Lower lobe of right lung (tissue), 2 donors: Measurements from ENCODE around the gene AATF. TPM values are rescaled to one million over a fixed set of nuclear protein-coding genes. Genes with fewer than 3 reads are reported as not detected.

Source experiments
- ATAC-seq, 2 donors: fragments of 200-7000 bp; cut with Tn5 transposase; one replicate each; pipeline ENCODE4 v1.9.1; 2020 to 2022; ENCODE audit warnings: mild to moderate bottlenecking in 2 of 2, moderate library complexity in 2 of 2
- DNase-seq: peaks from one replicate; pipeline ENCODE4 v3.0.0-alpha.2; 2020
- H3K27ac ChIP-seq: fragments of 200-600 bp; one replicate; pipeline ENCODE4 v1.8.0; 2022
- H3K27me3 ChIP-seq: fragments of 200-600 bp; one replicate; pipeline ENCODE4 v1.8.0; 2022; ENCODE audit warnings: low read depth
- H3K36me3 ChIP-seq: fragments of 200-600 bp; one replicate; pipeline ENCODE4 v1.8.0; 2022; ENCODE audit warnings: mild to moderate bottlenecking
- H3K4me1 ChIP-seq: fragments of 200-600 bp; one replicate; pipeline ENCODE4 v1.8.0; 2022
- H3K4me3 ChIP-seq: fragments of 200-600 bp; one replicate; pipeline ENCODE4 v1.8.0; 2022; ENCODE audit warnings: mild to moderate bottlenecking
- H3K9me3 ChIP-seq: fragments of 200-600 bp; one replicate; pipeline ENCODE4 v1.8.0; 2022
- CTCF ChIP-seq: fragments of 200-600 bp; IDR thresholded peaks from one replicate; pipeline ENCODE4 v1.8.0; 2022; ENCODE audit warnings: antibody characterized with exemption, mild to moderate bottlenecking
- intact Hi-C: fragments of 100-400 bp; cut with DNase I; formaldehyde crosslinking; loops from one replicate; pipeline ENCODE4 v1.11.0; 2022
- total RNA-seq: library from RNA; stranded (reverse); fragmentation: NEBNext Ultra II Directional; extraction: Animal tissue kit (Norgen Biotek cat#: 25700); gene quantifications from one replicate; pipeline ENCODE4 v1.2.1, GENCODE V29; 2021
- donor health status: DM: no; HTN: yes; CAD: no; lungs with severe emphysema.

Gene AATF
- total RNA-seq, 1 donor from 2014 or later = 39.6 TPM

GRCh38 chr17:36934692-36935630, 13.8 kb upstream of the AATF start:
- intact Hi-C loops = no loop called here
- no peak for TF ChIP-seq CTCF
- Histone ChIP-seq H3K27ac (no peak overlapping the region), H3K27me3 (peaks cover 100% of the 10 kb centered on the region), H3K9me3 (no peaks in the 10 kb centered on the region), H3K4me3 (peak overlapping the region; percentile 12), H3K4me1 (peaks cover 75% of the 10 kb centered on the region), H3K36me3 (no peaks in the 10 kb centered on the region)
- no peak for ATAC-seq
- DNase-seq = no peak

DNA sequence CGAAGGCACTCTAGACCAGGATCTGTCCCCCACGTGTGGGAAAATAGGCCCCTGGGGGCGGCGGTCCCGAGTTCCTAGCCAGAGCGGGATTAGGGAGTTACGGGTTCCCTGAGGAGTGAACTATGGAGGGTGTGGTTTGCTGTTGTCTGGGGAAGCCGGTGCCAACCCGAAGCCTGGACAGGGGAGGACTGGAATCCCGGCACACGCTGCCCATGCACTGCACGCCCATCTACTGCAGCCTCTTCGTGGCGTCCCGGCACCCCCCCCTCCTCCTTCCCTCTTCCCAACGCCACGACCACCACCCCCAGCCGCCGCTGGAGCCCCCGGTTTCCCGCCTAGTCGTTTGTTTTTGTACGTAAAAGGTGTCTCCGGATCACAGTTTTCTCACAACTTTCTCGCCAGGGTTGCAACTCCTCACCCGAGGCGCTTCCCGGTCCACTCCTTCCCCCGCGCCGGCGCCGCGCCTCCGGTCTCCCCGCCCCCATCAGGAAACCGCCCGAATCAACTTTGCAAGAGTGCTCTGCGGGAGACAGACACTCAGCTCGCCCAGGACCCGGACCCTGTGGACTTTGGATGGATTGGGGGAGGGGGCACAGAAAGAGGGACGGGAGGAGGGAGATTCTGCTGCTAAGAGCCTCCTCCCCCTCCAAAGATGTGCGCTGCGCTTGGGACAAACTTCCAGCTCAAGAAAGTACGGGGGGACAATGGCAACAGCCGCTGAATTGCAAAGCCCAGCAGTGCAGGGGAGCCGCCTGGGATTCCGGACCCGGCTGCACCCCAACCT, 12.9 kb upstream of the AATF start:
- H3K36me3 ChIP-seq = no peaks in the 10 kb centered on the region
- no peaks in the 10 kb centered on the region for H3K9me3 ChIP-seq
- TF ChIP-seq CTCF = no peak
- peaks cover 75% of the 10 kb centered on the region for H3K4me1 ChIP-seq
- H3K27me3 ChIP-seq = peaks cover 100% of the 10 kb centered on the region
- ATAC-seq (no peak), DNase-seq (no peak)
- H3K4me3 ChIP-seq = peak overlapping the region; percentile 29
- intact Hi-C loops = no loop called here
- no peak overlapping the region for H3K27ac ChIP-seq

DNA sequence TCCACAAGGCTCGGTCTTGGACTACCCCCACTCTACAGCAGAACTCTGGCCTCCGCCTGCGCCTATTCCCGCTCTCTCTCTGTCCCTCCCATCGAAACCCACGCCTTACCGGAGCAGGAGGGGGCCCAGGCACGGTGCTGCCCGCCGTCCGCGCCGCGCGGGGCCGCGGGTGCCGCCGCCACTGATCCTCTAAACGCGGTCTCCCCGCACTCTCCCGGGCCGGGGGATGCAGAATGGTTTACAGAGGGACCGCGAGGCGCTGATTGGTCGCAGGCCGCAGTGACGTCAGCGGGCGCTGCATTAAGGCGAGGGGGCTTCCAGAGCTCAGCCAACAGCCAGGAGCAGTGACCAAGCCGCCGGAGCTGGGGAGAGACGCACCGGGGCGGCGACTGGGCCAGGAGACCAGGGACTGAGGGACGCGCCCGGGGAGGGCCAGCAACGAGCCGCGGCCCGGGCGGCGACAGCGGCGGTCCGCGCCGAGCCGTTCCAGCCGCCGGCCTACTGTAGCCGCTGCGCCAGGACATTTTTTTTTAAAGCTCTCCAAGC, 12.2 kb upstream of the AATF start:
- no peak for ATAC-seq
- H3K4me1 ChIP-seq = peaks cover 73% of the 10 kb centered on the region
- no peak for TF ChIP-seq CTCF
- no peaks in the 10 kb centered on the region for H3K36me3 ChIP-seq
- peaks cover 100% of the 10 kb centered on the region for H3K27me3 ChIP-seq
- H3K27ac ChIP-seq = no peak overlapping the region
- DNase-seq = no peak
- H3K4me3 ChIP-seq = peak overlapping the region; percentile 29
- no peaks in the 10 kb centered on the region for H3K9me3 ChIP-seq
- intact Hi-C loops = no loop called here

DNA sequence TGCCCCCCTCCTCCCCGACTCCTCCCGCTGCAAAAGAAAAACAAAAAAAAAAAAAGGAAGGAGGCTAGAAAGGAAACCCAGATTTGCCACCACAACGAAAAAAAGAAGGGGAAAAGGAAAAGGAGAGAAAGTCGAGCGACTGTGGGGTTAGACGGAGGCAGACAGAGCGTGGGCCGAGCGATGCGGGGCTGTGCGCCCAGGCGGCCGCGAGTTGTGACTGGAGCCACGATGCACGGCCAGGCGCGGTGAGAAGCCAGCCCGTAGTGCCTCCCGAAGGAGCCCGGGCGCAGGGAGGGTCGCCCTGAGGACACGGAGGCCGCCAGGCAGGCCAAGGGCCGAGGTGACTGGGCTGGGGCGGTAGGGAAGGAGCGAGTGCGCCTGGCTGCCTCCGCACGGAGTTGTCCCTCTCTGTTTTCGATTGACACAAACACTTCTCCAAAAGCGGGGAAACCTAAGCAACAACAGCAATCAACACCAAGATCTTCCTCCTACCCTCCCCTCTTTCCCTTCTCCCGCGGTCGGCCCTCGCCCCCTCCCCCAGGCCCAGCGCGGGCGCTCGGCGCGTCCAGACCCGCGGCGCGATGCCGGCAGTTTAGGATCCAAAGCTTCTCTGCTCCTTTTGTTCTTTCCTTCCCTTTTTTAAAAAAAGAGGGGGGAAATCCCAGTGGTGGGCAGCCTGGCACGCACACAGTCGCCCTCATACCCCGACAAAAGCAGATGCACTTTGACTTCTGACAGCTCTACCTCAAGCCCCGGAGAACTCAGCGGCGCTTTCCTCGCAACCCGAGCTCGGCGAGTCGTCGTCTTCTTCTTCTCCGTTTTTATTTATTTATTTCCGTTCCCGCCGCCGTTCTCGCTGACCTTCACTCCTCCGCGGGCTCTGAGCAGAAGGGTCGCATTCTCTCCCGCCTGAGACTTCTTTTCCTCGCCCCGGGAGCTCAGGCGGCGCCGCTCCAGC, 11.5 kb upstream of the AATF start, which contains the start of gene LHX1:
TSS of gene LHX1 (plus strand) at position 475 of the 958 bp plus-strand sequence. CDS start 723 bp downstream, outside the sequence.
- intact Hi-C loops = no loop called here
- DNase-seq (no peak), ATAC-seq (no peak)
- no peaks in the 10 kb centered on the region for H3K36me3 ChIP-seq
- peaks cover 100% of the 10 kb centered on the region for H3K27me3 ChIP-seq
- H3K9me3 ChIP-seq = no peaks in the 10 kb centered on the region
- H3K4me3 ChIP-seq = peak within 1 kb of the TSS; percentile 29
- no peak for TF ChIP-seq CTCF
- H3K4me1 ChIP-seq = peaks cover 72% of the 10 kb centered on the region
- no peak within 1 kb of the TSS for H3K27ac ChIP-seq
